ENCODE measurements around the gene BRI3.
"Not testable (repeated sequence)": the region's sequence is repeated elsewhere in the genome, so short reads cannot be mapped to it uniquely, and the experiment has no call there.

Gene BRI3

DNA sequence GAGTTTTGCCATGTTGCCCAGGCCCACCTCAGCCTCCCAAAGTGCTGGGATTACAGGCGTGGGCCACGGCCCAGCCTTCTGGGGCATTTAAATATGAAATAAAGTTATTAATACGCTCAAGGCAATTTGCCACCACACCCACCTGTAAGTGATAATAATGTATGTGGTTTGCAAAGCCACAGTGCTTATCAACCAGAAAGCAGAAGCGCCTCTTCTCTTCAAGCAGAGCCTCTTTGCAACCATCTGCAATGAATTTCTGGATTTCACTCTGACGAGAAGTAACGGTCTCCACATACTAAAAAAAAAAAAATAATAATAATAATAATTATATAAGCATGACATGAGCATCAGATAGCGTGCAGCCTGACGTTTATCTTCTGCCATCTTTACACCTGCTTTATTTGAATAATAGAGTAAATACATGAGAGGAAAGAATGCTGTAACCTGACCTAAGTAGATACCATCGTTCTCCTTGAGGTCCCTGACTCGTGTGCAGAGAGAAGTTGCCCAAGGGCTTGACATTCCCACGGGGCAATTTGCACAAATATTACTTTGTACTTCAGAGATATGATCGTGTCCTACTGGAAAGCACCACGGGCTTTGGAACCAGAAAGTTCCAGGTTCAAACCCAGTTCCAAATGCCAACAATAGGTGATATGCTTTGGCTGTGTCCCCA lies 34.0 kb downstream of the BRI3 start:
- DNase-seq, result no peak

DNA sequence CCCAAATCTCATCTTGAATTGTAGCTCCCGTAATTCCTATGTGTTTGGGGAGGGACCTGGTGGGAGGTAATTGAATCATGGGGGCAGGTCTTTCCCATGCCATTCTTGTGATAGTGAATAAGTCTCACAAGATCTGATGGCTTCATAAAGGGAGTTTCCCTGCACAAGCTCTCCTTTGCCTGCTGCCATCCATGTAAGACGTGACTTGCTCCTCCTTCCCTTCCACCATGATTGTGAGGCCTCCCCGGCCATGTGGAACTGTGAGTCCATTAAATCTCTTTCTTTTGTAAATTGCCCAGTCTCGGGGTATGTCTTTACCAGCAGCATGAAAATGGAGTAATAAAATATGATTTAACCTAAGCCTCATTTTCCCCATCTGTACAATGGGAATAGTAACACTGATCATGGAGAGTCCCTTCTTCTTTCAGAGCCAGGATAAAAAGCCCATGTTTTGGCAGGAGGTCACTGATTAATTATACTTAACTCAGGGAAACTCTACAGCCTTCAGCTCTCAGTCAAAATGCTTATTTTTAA lies 34.6 kb downstream of the BRI3 start:
- not testable (repeated sequence) for DNase-seq

DNA sequence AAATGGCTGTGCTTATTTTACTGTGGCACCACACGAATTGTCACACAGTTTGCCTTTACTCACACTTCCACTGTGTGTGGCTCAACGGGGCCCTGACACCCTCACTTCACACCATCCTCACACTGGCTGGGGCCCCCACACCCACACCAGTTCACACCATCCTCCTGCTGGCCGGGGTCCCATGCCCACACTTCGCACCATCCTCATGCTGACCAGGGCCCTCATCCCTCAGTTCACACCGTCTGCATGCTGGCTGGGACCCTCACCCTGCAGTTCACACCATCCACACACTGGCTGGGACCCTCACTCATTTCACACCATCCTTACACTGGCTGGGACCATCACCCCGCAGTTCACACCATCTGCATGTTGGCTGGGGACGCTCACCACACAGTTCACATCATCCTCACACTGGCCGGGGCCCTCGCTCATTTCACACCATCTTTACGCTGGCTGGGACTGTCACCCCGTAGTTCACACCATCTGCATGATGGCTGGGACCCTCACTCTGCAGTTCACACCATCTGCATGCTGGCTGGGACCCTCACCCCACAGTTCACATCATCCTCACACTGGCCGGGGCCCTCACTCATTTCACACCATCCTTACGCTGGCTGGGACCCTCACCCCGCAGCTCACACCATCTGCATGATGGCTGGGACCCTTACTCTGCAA lies 36.0 kb downstream of the BRI3 start:
- DNase-seq, result no peak

DNA sequence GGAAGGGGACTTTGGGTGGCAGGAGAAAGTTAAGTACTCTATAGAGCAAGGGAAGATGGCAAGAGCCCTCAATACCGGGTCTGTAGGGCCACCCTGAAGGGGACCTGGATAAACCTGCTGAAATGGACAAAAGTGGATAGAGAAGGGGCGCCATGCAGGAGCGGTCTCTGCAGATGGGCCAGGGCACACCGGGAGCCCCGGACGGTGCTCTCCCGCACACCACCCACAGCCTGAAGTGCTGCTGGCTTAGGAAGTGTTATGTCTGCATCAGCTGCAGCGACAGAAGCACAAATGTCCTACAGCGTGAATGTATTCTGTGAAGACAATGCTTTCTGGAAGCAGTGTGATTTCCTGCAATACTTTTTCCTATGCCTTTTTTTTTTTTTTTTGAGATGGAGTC lies 37.7 kb downstream of the BRI3 start:
- DNase-seq, result no peak

DNA sequence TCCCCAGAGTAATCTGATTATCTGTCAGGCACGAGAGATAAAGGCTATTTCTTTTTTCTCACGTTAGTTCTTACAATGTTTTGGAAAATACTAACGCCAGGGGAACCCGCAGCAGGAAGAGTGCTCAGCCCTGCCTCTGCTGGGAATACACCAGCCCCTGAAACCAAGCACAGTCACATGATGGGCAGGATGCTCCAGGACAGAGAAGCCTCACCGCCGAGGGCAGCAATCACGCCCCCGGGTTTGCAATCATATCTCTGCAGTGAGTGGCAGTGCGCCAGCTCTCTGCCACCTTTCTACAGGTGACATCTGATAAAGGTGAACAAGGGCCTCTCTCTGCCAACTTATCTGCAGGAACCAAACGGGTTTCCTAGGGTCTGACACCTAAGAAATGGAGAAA lies 39.8 kb downstream of the BRI3 start:
- DNase-seq, result no peak

DNA sequence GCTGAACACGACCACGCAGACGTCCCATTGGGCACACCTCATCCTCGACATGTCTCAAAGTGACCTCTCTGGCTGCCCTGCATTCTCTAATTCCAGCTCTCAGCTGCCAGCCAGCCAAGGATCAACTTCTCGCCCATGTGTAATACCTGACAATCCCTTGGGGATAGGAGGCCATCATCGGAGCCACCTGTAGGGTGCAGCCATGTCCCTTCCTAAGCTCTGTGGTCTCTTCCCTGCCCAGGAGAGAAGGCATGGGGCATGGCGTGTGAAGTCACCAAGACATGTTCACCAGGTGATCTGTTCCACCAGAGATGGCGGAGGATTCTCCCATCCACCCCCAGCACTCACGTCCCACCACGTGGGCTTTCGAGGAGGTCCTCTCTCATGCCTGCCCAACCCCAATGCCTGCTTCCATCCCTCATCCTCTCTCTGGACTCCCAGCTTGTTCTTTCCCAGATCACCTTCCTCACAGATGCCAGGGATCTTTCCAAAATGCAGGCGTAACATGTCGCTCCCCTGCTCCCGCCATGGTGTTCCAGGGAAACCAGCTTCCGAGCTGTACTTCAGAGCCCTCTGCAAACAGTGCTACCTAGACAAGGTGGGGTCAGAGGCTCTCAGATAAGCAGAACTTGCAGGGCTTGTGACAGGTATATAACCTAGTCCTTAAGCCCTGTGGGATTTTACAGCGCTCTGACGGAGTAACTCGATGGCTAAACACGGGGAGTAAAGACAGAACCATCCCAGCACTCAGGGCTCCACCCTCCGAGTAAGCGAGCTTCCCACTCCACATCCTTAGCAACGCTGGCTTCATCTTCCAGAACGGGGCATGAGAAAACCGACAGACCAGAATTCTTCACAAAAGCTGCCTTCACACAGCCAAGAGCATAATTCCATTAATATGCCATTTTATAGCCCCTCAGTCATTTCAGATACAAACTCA lies 41.1 kb downstream of the BRI3 start:
- DNase-seq, result no peak

DNA sequence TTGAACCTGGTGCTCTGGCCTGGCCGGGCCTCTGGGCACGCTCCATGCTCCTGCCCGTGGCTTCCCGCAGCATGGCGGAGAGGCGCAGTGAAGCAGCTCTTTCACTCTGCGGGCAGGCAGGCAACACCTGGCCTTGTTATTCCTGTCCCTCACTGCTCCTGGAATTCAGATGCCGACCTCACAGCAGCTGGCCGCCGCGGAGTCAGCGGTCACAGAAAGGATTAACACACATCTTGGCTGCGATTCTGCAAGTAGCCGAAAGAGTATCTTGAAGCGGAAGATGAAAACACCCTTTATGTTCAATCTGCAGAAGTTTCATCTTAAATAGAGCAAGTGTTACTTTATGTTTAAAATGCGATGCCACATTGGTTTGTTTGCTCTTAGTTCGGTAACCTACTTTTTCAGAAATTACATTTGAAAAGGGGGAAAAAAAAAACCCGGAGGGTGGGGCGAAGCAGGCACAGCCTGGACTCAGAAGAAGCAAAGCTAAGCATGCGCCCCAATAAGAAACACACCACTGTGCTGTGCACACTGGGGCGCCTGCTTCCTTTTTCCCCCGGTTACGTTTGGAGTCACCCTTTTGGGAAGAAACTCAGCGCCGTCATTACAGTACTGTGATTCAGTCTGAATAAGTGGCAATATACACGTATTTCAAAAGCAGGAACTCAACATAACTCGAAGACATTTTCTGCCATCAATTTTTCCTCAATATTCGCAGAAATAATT lies 42.3 kb downstream of the BRI3 start:
- no peak for DNase-seq

DNA sequence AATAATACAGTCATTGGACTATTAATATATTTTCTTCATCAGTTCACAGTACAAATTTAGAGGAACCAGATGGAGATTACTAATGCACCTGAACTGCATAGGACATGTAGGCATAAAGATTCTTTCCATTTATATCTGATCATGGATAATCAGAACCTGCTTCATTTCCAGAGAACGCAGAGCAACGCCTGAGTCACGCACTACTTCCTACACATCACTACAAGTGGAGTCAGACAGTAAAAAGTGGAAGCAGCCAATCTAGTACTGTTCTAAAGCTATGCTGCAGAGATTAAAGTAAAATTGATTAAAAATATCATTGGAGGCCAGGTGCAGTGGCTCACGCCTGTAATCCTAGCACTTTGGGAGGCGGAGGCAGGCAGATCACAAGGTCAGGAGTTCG lies 43.3 kb downstream of the BRI3 start:
- no peak for DNase-seq

DNA sequence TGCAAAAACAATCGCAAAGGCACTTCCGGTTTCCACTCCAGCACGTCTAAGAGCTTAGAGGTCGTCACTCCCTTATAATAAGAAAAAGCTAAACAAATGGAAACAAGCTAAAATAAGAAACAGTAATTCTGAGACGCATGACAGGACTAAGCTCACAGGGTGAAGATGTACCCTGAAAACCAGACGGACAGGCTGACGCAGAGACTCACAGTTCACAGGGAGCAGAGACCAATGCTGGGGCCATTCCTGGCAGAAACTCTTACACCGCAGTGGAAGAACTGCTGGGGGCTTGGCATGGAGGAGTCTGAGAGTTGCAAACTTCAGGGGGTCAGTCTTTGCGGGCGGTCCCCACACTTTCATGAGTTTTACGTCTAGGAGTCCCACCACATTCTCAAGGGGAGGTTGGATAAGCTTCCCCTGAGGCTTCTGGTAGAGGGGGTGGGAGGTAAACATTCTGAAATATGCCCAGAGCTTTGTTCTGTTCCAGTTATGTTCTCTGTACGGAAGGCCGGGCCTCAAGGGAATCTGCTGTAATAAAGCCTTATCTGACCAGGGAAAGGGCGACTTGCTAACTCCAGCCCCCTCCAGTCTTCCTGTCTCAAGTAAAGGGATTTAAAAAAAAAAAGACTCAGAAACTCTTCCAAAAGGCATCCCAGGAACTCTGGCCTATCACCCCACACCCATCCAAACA lies 47.8 kb downstream of the BRI3 start:
- no peak for DNase-seq

DNA sequence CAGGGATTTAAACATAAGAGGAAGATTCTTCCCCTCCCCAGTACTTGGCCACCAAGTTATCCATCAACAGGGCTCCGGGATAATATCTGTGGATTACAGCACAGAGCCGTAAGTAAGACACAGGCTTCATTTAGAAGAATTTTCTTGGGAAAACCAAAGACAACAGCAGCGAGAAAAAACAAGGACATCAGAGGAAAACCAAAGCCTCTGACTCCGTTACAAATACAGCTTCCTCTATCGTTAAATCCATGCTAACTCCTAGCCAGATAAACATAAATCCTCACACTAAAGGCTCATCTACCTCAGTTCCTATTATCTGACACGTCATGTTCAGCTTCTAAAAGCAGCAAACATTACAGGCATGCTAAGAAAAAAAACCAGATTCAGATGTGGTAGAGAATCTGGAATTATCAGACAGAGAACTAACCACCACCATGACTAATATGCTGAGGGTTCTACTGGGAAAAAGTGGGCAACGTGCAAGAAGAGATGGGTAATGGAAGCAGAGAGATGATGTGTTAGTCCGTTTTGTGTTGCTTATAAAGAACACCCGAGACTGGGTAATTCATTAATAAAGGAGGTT lies 48.4 kb downstream of the BRI3 start:
- no peak for DNase-seq

DNA sequence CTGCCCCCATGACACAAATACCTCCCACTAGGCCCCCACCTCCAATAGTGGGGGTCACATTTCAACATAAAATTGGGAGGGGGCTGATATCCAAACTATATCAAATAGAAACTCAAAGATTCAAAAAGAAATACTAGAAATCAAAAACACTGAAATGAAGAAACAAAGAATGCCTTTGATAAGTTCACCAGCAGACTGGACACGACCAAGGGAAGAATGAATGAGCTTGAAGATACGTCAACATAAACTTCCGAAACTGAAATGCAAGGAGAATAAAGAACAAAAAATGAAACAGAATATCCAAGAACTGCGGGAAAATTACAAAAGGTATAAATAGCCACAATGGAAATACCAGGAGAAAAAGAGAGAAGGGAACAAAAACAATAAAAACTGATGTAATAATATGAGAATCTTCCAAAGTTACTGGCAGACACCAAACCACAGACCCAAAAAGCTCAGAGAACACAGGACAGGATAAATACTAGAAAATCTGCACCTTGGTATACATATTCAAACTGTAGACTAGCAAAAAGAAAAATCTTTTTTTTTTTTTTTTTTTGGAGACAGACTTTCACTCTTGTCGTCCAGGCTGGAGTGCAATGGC lies 49.5 kb downstream of the BRI3 start:
- no peak for DNase-seq

DNA sequence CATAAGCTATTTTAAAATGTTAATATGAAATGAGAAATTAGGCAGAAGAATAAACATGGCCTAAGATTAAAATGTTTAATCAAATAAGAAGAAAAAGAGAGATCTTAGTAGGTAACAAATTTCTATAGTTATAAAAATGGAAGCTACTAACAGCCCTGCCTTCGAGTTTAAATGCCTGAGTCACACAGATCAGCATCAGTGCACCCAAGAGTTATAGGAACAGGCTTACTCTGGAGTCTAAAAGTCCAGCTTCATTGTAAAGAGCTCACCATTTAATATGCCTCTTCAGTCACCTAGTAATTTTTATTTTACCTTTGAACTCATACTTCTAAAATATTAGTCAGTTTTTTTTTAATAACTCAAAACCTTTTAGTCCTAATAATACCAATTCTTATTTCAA lies 52.6 kb downstream of the BRI3 start:
- no peak for DNase-seq

DNA sequence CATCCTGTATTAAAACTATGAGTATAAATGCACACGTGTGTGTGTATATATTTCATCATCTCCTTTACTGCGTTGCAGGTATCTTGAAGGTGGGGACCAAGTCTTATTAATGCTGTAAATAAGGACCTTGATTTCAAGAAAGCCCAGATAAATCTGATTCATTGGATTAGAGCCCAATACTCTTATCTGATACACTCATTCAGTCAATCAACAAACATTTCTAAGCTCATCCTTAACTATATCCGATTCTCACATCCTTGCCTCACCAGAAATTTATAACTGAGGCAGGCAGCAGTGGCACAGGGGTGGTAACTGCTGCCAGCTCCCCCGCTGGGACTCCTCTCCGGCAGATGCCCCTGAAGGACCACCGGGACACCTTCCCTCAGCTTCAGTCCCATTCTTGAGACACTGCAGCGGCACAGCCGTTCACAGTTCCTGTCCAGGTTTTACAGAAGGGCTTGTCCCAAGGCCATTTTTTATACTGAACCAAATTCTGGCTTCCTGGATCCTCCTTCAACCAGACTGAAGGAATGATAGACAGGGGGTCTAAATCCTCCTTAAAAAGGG lies 54.0 kb downstream of the BRI3 start:
- no peak for DNase-seq

DNA sequence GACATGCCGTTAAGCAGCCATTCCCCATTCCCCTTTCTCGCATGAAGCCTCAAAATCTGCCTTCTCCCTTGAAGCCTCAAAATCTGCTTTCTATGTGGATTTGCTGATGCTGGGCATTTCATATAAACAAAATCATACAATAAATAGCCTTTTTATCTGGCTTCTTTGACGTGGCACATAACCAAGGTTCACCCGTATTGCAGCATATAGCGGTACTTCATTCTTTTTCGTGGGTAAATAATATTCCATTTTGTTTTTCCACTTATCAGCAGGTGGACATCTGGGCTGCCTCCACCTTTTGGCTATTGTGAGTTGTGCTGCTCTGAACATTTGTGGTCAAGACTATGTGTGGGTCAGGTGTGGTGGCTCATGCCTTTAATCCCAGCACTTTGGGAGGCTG lies 57.0 kb downstream of the BRI3 start:
- DNase-seq, result no peak

DNA sequence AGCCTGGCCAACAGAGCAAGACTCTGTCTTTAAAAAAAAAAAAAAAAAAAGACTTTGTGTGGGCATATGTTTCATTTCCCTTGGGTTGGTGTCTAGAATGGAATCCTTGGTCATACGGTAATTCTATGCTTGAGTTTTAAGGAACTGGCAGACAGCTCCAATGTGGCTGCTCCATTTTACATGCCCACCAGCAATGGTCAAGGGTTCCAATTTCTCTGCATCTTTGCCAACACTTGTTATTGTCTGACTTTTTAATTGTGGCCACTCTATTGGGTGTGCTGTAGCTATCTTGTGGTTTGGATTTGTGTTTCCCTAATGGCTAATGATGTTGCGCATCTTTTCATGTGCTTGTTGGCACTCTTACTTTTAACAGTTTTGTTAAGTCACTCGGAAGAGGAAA lies 57.6 kb downstream of the BRI3 start:
- no peak for DNase-seq

DNA sequence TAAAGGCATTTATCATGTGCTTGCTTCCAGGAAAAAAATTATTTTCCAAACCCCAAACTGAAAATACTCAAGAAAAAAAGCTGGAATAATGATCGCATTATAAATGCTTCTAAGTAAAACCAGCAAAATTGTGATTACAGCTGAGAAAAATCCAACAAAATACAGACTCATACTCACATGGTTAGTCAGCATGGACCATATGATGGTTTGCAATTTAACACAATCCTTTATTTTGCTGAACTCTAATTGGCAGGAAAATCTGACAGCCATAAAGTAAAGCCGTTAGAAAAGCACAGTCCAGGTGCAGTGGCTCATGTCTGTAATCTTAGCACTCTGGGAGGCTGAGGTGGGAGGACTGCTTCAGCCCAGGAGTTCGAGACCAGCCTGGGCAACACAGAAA lies 59.6 kb downstream of the BRI3 start:
- no peak for DNase-seq
